Endothelial cell of umbilical vein (primary cell): ENCODE data around the gene HNRNPLL. TPM values are rescaled to one million over a fixed set of nuclear protein-coding genes. Genes with fewer than 3 reads are reported as not detected.

Experiments used
- BruUV-seq: library from RNA; stranded (reverse); fragments of 400-500 nt; replicated peaks from 2 replicates; lab custom pipeline; 2021; lab: Mats Ljungman, UMichigan
- CTCF ChIA-PET: fragments of 300-600, 350-600 bp; sonication (Branson Sonifier 250); formaldehyde crosslinking; loops from one replicate; lab custom pipeline; 2021; ENCODE audit warnings: antibody characterized with exemption, inconsistent platforms; lab: Charles Lee
- POLR2A ChIA-PET: fragments of 300-600, 350-600 bp; sonication (Branson Sonifier 250); formaldehyde crosslinking; loops from one replicate; lab custom pipeline; 2021; ENCODE audit warnings: antibody characterized with exemption, inconsistent platforms; lab: Charles Lee
- DNase-seq: peaks from one replicate; pipeline ENCODE4 v3.0.0-alpha.2; 2011; ENCODE audit warnings: low read depth, low spot score
- FAIRE-seq: peaks from 2 replicates; lab custom pipeline; 2011; peaks lifted over from hg19 to GRCh38; lab: Jason Lieb, UNC
- H2AFZ ChIP-seq: 2 replicates; pipeline ENCODE4 v1.6.0; 2012; ENCODE audit warnings: low read depth, low read length, control low read depth, inconsistent platforms
- H3K27ac ChIP-seq: 2 replicates; pipeline ENCODE4 v1.5.1; 2011; ENCODE audit warnings: low read depth, mild to moderate bottlenecking, control low read depth, low read length, moderate library complexity; ENCODE audit not compliant: insufficient read depth
- H3K27me3 ChIP-seq, 2 experiments: 2 replicates each; pipeline versions ENCODE4 v1.6.0 to v1.6.1; 2011; ENCODE audit warnings: low read length in 2 of 2, mixed read lengths in 1 of 2; ENCODE audit not compliant: control insufficient read depth in 2 of 2, insufficient read depth in 2 of 2
- H3K36me3 ChIP-seq, 2 experiments: 2 replicates in 1 of 2; 3 replicates in 1 of 2; pipeline ENCODE4 v1.5.1; 2011; ENCODE audit warnings: low read length in 2 of 2, mild to moderate bottlenecking in 1 of 2, moderate library complexity in 1 of 2; ENCODE audit not compliant: control insufficient read depth in 2 of 2, insufficient read depth in 2 of 2; ENCODE audit errors: extremely low read depth in 1 of 2
- H3K4me1 ChIP-seq: 3 replicates; pipeline ENCODE4 v1.5.1; 2011; ENCODE audit warnings: mild to moderate bottlenecking, low read length; ENCODE audit not compliant: control insufficient read depth, insufficient read depth; ENCODE audit errors: extremely low read depth
- H3K4me2 ChIP-seq: 2 replicates; pipeline ENCODE4 v1.6.1; 2011; ENCODE audit warnings: low read length, control low read depth, mixed read lengths; ENCODE audit not compliant: insufficient read depth
- H3K4me3 ChIP-seq, 3 experiments: fragments of 200-600 bp in 1 of 3; sonication (generic), shearing (Covaris generic) in 1 of 3; replicated peaks in 1 of 3; 2 replicates each; pipeline ENCODE4 v1.5.1; 2011 to 2016; ENCODE audit warnings: control low read depth in 3 of 3, low read length in 3 of 3, mild to moderate bottlenecking in 2 of 3, inconsistent platforms in 1 of 3, low read depth in 1 of 3, moderate library complexity in 1 of 3; ENCODE audit not compliant: insufficient read depth in 1 of 3
- H3K79me2 ChIP-seq: 2 replicates; pipeline ENCODE4 v1.6.0; 2012; ENCODE audit warnings: low read length, inconsistent platforms; ENCODE audit not compliant: control insufficient read depth, insufficient read depth
- H3K9ac ChIP-seq: replicated peaks from 2 replicates; pipeline ENCODE3; 2011; ENCODE audit warnings: low read length, control low read depth; ENCODE audit not compliant: insufficient read depth; ENCODE audit errors: extremely low read depth
- H3K9me1 ChIP-seq: replicated peaks from 3 replicates; pipeline ENCODE4 v1.6.0; 2011; ENCODE audit warnings: mild to moderate bottlenecking, low read length; ENCODE audit not compliant: control insufficient read depth, insufficient read depth; ENCODE audit errors: extremely low read depth
- H3K9me3 ChIP-seq: replicated peaks from 2 replicates; pipeline ENCODE4 v1.5.1; 2012; ENCODE audit warnings: low read length, inconsistent platforms; ENCODE audit not compliant: control insufficient read depth, insufficient read depth
- H4K20me1 ChIP-seq: replicated peaks from 2 replicates; pipeline ENCODE3; 2011; ENCODE audit warnings: mild to moderate bottlenecking, low read length; ENCODE audit not compliant: control insufficient read depth, insufficient read depth; ENCODE audit errors: extremely low read depth
- EZH2 ChIP-seq: IDR thresholded peaks from 2 replicates; pipeline ENCODE4 v1.6.1; 2012; ENCODE audit warnings: borderline replicate concordance, low read depth, mild to moderate bottlenecking, moderate library complexity, low read length, inconsistent platforms; ENCODE audit not compliant: severe bottlenecking
- FOS ChIP-seq: IDR thresholded peaks from 2 replicates; pipeline ENCODE4 v1.6.1; 2011; ENCODE audit warnings: mild to moderate bottlenecking, low read length, moderate library complexity, borderline replicate concordance; ENCODE audit not compliant: insufficient read depth
- GATA2 ChIP-seq: IDR thresholded peaks from 2 replicates; pipeline ENCODE4 v1.7.0; 2011; ENCODE audit warnings: low read depth, mild to moderate bottlenecking, moderate library complexity, mixed read lengths, low read length; ENCODE audit not compliant: insufficient read length, insufficient read depth
- JUN ChIP-seq: IDR thresholded peaks from 2 replicates; pipeline ENCODE4 v1.6.1; 2011; ENCODE audit warnings: borderline replicate concordance, low read depth; ENCODE audit not compliant: insufficient read length, insufficient read depth
- MYC ChIP-seq: IDR thresholded peaks from one replicate; pipeline ENCODE4 v1.6.1; 2011; ENCODE audit warnings: mild to moderate bottlenecking, low read depth, low read length
- POLR2A ChIP-seq: IDR thresholded peaks from 2 replicates; pipeline ENCODE4 v1.6.1; 2012; ENCODE audit warnings: low read depth, mild to moderate bottlenecking, control low read depth, low read length
- POLR2AphosphoS5 ChIP-seq: IDR thresholded peaks from 2 replicates; pipeline ENCODE4 v1.6.1; 2012; ENCODE audit warnings: low read depth, mild to moderate bottlenecking, control low read depth, low read length, moderate library complexity; ENCODE audit not compliant: insufficient read depth
- dilution Hi-C: fragments of 300-500 bp; cut with MboI; formaldehyde crosslinking; loops from one replicate; pipeline ENCODE4 v1.15.0; 2019; ENCODE audit warnings: low sequenced_read_pairs; ENCODE audit not compliant: extremely low pct_ligation_motif_present
- intact Hi-C: fragments of 100-400 bp; cut with micrococcal nuclease; formaldehyde crosslinking; loops from one replicate; pipeline ENCODE4 v1.10.0; 2022
- polyA plus RNA-seq, 4 experiments: library from polyadenylated mRNA; depleted of rRNA in 3 of 4; stranded (reverse) in 3 of 4; unstranded in 1 of 4; fragments of >200 nt; gene quantifications; 2 replicates each; pipeline versions ENCODE4 v1.2.1 to v1.2.3, GENCODE V29; 2011 to 2012; ENCODE audit warnings: missing spikeins in 1 of 4
- total RNA-seq: library from RNA; stranded (reverse); gene quantifications from 2 replicates; pipeline ENCODE4 v1.2.3, GENCODE V29; 2021
- TF ChIP-seq, protein P1 (sequence below), 2 donors: IDR thresholded peaks; 1 replicate in 1 of 2; 2 replicates in 1 of 2; pipeline ENCODE4 v1.5.1; 2011; ENCODE audit warnings: low read length in 2 of 2, mild to moderate bottlenecking in 2 of 2, moderate library complexity in 2 of 2, control low read depth in 1 of 2, inconsistent platforms in 1 of 2, low read depth in 1 of 2; ENCODE audit not compliant: insufficient read depth in 1 of 2; ENCODE audit errors: extremely low read depth in 1 of 2
- TF ChIP-seq, protein P2 (sequence below): IDR thresholded peaks from 2 replicates; pipeline ENCODE4 v1.6.1; 2011; ENCODE audit not compliant: insufficient read depth, insufficient read length

The HNRNPLL gene
- total and polyA plus RNA-seq, 2 donors (not counting 3 experiments of a cell fraction or from before 2014, with no cell fraction given) = 19.8 to 56.2 TPM

- intact Hi-C loops = loop anchor here (10.0 kb wide), 1 partner anchor 158 kb away; the partner anchor contains the start of gene ATL2
- BruUV-seq = no TSS peak
- Histone ChIP-seq H3K27me3 (no peaks in the 10 kb centered on the region), H3K36me3 (no peaks in the 10 kb centered on the region), H2AFZ (no peak overlapping the region), H3K9me1 (no peaks in the 10 kb centered on the region), H3K79me2 (no peaks in the 10 kb centered on the region), H3K9me3 (no peaks in the 10 kb centered on the region), H3K4me1 (no peaks in the 10 kb centered on the region), H3K4me3 (no peak overlapping the region), H3K27ac (no peak overlapping the region), H3K9ac (no peak overlapping the region), H4K20me1 (no peaks in the 10 kb centered on the region), H3K4me2 (no peak overlapping the region)
- ChIA-PET POLR2A (interaction anchor here (1.7 kb wide), 1 partner anchor 219 kb away, joined by 11 read pairs; the partner anchor contains the start of gene SRSF7), CTCF (interaction anchor here (1.2 to 2.2 kb wide), 3 partner anchors 24 to 217 kb away, joined by 3 to 8 read pairs (median 3); no protein-coding TSS in a partner anchor)
- FAIRE-seq (no peak), DNase-seq (no peak)
- TF ChIP-seq GATA2 = no peak
- TF ChIP-seq MYC = no peak
- no peak for TF ChIP-seq POLR2AphosphoS5
- TF ChIP-seq, protein P1, sequence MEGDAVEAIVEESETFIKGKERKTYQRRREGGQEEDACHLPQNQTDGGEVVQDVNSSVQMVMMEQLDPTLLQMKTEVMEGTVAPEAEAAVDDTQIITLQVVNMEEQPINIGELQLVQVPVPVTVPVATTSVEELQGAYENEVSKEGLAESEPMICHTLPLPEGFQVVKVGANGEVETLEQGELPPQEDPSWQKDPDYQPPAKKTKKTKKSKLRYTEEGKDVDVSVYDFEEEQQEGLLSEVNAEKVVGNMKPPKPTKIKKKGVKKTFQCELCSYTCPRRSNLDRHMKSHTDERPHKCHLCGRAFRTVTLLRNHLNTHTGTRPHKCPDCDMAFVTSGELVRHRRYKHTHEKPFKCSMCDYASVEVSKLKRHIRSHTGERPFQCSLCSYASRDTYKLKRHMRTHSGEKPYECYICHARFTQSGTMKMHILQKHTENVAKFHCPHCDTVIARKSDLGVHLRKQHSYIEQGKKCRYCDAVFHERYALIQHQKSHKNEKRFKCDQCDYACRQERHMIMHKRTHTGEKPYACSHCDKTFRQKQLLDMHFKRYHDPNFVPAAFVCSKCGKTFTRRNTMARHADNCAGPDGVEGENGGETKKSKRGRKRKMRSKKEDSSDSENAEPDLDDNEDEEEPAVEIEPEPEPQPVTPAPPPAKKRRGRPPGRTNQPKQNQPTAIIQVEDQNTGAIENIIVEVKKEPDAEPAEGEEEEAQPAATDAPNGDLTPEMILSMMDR (IDR thresholded peaks at IDR 0.05; ENCODE audit: extremely low read depth in 1 of 2, insufficient read depth in 1 of 2, low read depth in 1 of 2, low read length in 2 of 2) = no peak
- TF ChIP-seq FOS = no peak
- TF ChIP-seq JUN = no peak
- TF ChIP-seq POLR2A = no peak
- TF ChIP-seq, protein P2, sequence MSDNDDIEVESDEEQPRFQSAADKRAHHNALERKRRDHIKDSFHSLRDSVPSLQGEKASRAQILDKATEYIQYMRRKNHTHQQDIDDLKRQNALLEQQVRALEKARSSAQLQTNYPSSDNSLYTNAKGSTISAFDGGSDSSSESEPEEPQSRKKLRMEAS = no peak
- no peak for TF ChIP-seq EZH2
- dilution Hi-C loops = no loop called here
Measured at GRCh38 chr2:38532366-38532765, 70.4 kb downstream of the HNRNPLL start.
